PC-9 (cell line): ENCODE data around the gene HMOX1. TPM values are rescaled to one million over a fixed set of nuclear protein-coding genes. Genes with fewer than 3 reads are reported as not detected.
A peak's percentile ranks its signal among the peaks of the same experiment; 100 is the strongest.

ENCODE experiments used
- BruUV-seq: library from RNA; stranded (reverse); fragments of 400-500 nt; replicated peaks from 2 replicates; lab custom pipeline; 2021; lab: Mats Ljungman, UMichigan
- CTCF ChIA-PET: fragments of 300-600 bp; sonication (Branson Sonifier 250); formaldehyde crosslinking; loops from one replicate; lab custom pipeline; 2022; ENCODE audit warnings: antibody characterized with exemption; lab: Charles Lee
- POLR2A ChIA-PET: fragments of 300-600 bp; sonication (Branson Sonifier 250); formaldehyde crosslinking; loops from one replicate; lab custom pipeline; 2022; ENCODE audit warnings: antibody characterized with exemption; ENCODE audit not compliant: unreplicated experiment; lab: Charles Lee
- DNase-seq, 2 experiments: peaks; one replicate each; pipeline versions ENCODE4 v3.0.0 to v3.0.0-alpha.2; 2015 to 2022; ENCODE audit warnings: mixed read lengths in 1 of 2
- H2AFZ ChIP-seq: fragments of 200-600 bp; sonication (generic); 2 replicates; pipeline ENCODE4 v1.8.1; 2017; ENCODE audit warnings: antibody characterized with exemption
- H3F3A ChIP-seq: fragments of 200-600 bp; sonication (generic); 2 replicates; pipeline ENCODE4 v1.8.1; 2017; ENCODE audit warnings: antibody characterized with exemption, mild to moderate bottlenecking, low read depth; ENCODE audit not compliant: insufficient read depth
- H3K27ac ChIP-seq: fragments of 200-600 bp; sonication (generic); 2 replicates; pipeline ENCODE4 v1.6.1; 2016; ENCODE audit warnings: mixed run types
- H3K27me3 ChIP-seq: fragments of 200-600 bp; sonication (generic); 2 replicates; pipeline ENCODE4 v1.6.1; 2016; ENCODE audit warnings: low read depth, mixed run types; ENCODE audit not compliant: insufficient read depth
- H3K36me3 ChIP-seq: fragments of 200-600 bp; sonication (generic); 2 replicates; pipeline ENCODE4 v1.6.1; 2016; ENCODE audit warnings: low read depth, mixed run types
- H3K4me1 ChIP-seq: fragments of 200-600 bp; sonication (generic); replicated peaks from 2 replicates; pipeline ENCODE4 v1.6.1; 2016; ENCODE audit warnings: mixed run types; ENCODE audit not compliant: insufficient read depth
- H3K4me2 ChIP-seq: fragments of 200-600 bp; sonication (generic); 2 replicates; pipeline ENCODE4 v1.6.1; 2017; ENCODE audit warnings: mixed run types
- H3K4me3 ChIP-seq: fragments of 200-600 bp; sonication (generic); 2 replicates; pipeline ENCODE4 v1.6.1; 2016; ENCODE audit warnings: mixed run types
- H3K79me2 ChIP-seq: fragments of 200-600 bp; sonication (generic); 2 replicates; pipeline ENCODE4 v1.6.1; 2017; ENCODE audit warnings: low read depth, mixed run types
- H3K9me2 ChIP-seq: fragments of 200-600 bp; sonication (generic); 2 replicates; pipeline ENCODE4 v1.8.1; 2017; ENCODE audit warnings: mild to moderate bottlenecking; ENCODE audit not compliant: insufficient read depth
- H3K9me3 ChIP-seq: fragments of 200-600 bp; sonication (generic); 2 replicates; pipeline ENCODE4 v1.8.1; 2016; ENCODE audit warnings: low read depth; ENCODE audit not compliant: insufficient read depth
- H4K20me1 ChIP-seq: fragments of 200-600 bp; sonication (generic); 2 replicates; pipeline ENCODE4 v1.8.1; 2017; ENCODE audit not compliant: insufficient read depth
- EZH2 ChIP-seq: fragments of 200-600 bp; sonication (generic); IDR thresholded peaks from 2 replicates; pipeline ENCODE4 v1.8.0; 2017; ENCODE audit warnings: antibody characterized with exemption, low read depth
- intact Hi-C: fragments of 100-400 bp; cut with micrococcal nuclease; formaldehyde crosslinking; loops from one replicate; pipeline ENCODE4 v1.10.0; 2022; ENCODE audit not compliant: unreplicated experiment
- total RNA-seq: library from RNA; stranded (reverse); gene quantifications from 2 replicates; pipeline ENCODE4 v1.2.3, GENCODE V29; 2021
- TF ChIP-seq, protein P1 (sequence below): fragments of 200-600 bp; sonication (generic); conservative IDR thresholded peaks from 2 replicates; pipeline ENCODE4 v1.6.1; 2017; ENCODE audit warnings: mixed run types, antibody characterized with exemption, mild to moderate bottlenecking, moderate library complexity

The HMOX1 gene
- total RNA-seq, 1 experiment from 2014 or later = 23.7 TPM

GRCh38 chr22:35425971-35426800, 45.3 kb downstream of the HMOX1 start:
- Histone ChIP-seq H3K9me2 (no peaks in the 10 kb centered on the region), H3K4me3 (peak overlapping the region; percentile 27), H3F3A (peaks cover 60% of the 10 kb centered on the region), H3K9me3 (no peaks in the 10 kb centered on the region), H3K27me3 (no peaks in the 10 kb centered on the region), H3K27ac (peak overlapping the region; percentile 89), H2AFZ (peak overlapping the region; percentile 54; the same call in 1 of the 2 replicates), H3K79me2 (no peaks in the 10 kb centered on the region), H3K4me1 (peaks cover 42% of the 10 kb centered on the region), H3K4me2 (peak overlapping the region; percentile 63), H4K20me1 (no peaks in the 10 kb centered on the region), H3K36me3 (no peaks in the 10 kb centered on the region)
- POLR2A ChIA-PET = interaction anchor here (0.6 to 1.1 kb wide), 5 partner anchors 75 to 217 kb away, joined by 3 to 13 read pairs (median 5); no protein-coding TSS in a partner anchor
- DNase-seq = peak; percentile 84 to 88
- no TSS peak for BruUV-seq
- CTCF ChIA-PET = interaction anchor here (1.5 kb wide), 1 partner anchor 75 kb away, joined by 7 read pairs; no protein-coding TSS in a partner anchor
- TF ChIP-seq, protein P1, sequence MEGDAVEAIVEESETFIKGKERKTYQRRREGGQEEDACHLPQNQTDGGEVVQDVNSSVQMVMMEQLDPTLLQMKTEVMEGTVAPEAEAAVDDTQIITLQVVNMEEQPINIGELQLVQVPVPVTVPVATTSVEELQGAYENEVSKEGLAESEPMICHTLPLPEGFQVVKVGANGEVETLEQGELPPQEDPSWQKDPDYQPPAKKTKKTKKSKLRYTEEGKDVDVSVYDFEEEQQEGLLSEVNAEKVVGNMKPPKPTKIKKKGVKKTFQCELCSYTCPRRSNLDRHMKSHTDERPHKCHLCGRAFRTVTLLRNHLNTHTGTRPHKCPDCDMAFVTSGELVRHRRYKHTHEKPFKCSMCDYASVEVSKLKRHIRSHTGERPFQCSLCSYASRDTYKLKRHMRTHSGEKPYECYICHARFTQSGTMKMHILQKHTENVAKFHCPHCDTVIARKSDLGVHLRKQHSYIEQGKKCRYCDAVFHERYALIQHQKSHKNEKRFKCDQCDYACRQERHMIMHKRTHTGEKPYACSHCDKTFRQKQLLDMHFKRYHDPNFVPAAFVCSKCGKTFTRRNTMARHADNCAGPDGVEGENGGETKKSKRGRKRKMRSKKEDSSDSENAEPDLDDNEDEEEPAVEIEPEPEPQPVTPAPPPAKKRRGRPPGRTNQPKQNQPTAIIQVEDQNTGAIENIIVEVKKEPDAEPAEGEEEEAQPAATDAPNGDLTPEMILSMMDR = no peak
- TF ChIP-seq EZH2 = no peak
- intact Hi-C loops = loop anchor here (1.0 to 2.0 kb wide), 4 partner anchors 67 to 698 kb away; no protein-coding TSS in a partner anchor

DNA sequence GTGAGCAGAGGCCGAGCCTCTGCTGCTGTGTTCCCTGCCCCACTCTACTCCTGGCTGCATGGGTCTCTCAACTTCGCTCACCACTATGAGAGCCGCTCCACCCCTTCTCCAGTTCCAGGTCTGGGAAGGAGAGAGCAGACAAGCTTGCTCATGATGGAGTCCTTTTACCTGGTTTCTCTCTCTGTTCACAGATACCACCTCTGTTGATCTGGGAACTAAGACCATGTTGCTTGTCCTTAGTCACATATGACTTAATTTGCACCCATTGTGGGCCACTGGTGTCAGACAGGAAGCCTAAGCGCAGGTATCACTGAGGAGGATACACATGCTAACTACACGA, 45.9 kb downstream of the HMOX1 start:
- Histone ChIP-seq H3K4me2 (peak overlapping the region; percentile 63), H3K36me3 (no peaks in the 10 kb centered on the region), H3K27me3 (no peaks in the 10 kb centered on the region), H3K27ac (peak overlapping the region; percentile 89), H3K9me3 (no peaks in the 10 kb centered on the region), H3K4me3 (no peak overlapping the region; the same call in 1 of the 2 replicates), H3K9me2 (no peaks in the 10 kb centered on the region), H3K4me1 (peaks cover 44% of the 10 kb centered on the region), H4K20me1 (no peaks in the 10 kb centered on the region), H3F3A (peaks cover 64% of the 10 kb centered on the region), H2AFZ (peak overlapping the region; percentile 54), H3K79me2 (no peaks in the 10 kb centered on the region)
- intact Hi-C loops = loop anchor here (1.0 to 2.0 kb wide), 4 partner anchors 68 to 698 kb away; no protein-coding TSS in a partner anchor
- BruUV-seq = no TSS peak
- no peak for DNase-seq
- POLR2A ChIA-PET = interaction anchor here (0.6 to 1.1 kb wide), 4 partner anchors 77 to 216 kb away, joined by 4 to 13 read pairs (median 6); no protein-coding TSS in a partner anchor
- CTCF ChIA-PET = interaction anchor here (1.5 kb wide), 1 partner anchor 76 kb away, joined by 7 read pairs; no protein-coding TSS in a partner anchor
- TF ChIP-seq, protein P1 = no peak

GRCh38 chr22:35430897-35431322, 50.0 kb downstream of the HMOX1 start:
- H3K4me2 ChIP-seq = peak overlapping the region; percentile 27; the same call in 1 of the 2 replicates
- TF ChIP-seq EZH2 = no peak
- TF ChIP-seq, protein P1 = peak; percentile 98
- DNase-seq = peak; percentile 75 to 93
- H3K27ac ChIP-seq = no peak overlapping the region
- no peaks in the 10 kb centered on the region for H3K9me2 ChIP-seq
- H3K9me3 ChIP-seq = peaks cover 19% of the 10 kb centered on the region
- H3K4me3 ChIP-seq = no peak overlapping the region
- BruUV-seq = no TSS peak
- no peaks in the 10 kb centered on the region for H4K20me1 ChIP-seq
- H3K27me3 ChIP-seq = no peaks in the 10 kb centered on the region
- H2AFZ ChIP-seq = no peak overlapping the region
- peaks cover 20% of the 10 kb centered on the region; the same call in 1 of the 2 replicates for H3K36me3 ChIP-seq
- intact Hi-C loops = loop anchor here (1.0 to 2.0 kb wide), 6 partner anchors 81 to 693 kb away; no protein-coding TSS in a partner anchor
- peaks cover 24% of the 10 kb centered on the region for H3K4me1 ChIP-seq
- ChIA-PET POLR2A (interaction anchor here (0.6 kb wide), 1 partner anchor 89 kb away, joined by 3 read pairs; no protein-coding TSS in a partner anchor), CTCF (interaction anchor here (0.6 to 1.6 kb wide), 8 partner anchors 13 to 693 kb away, joined by 3 to 14 read pairs (median 6); no protein-coding TSS in a partner anchor)
- H3K79me2 ChIP-seq = no peaks in the 10 kb centered on the region
- H3F3A ChIP-seq = peaks cover 44% of the 10 kb centered on the region
